Stimulated activated CD4-positive, alpha-beta T cell treated with anti-CD3 and anti-CD28 coated beads, Interleukin-4, amount 100 ng/mL, for 48 hours (primary cell): ENCODE results near the gene COX19.
"Not testable (repeated sequence)": the region's sequence is repeated elsewhere in the genome, so short reads cannot be mapped to it uniquely, and the experiment has no call there.

Experiments
- DNase-seq, 2 donors: peaks; one replicate each; pipeline ENCODE4 v3.0.0-alpha.2; 2020; ENCODE audit warnings: low read depth in 2 of 2

Gene COX19

GRCh38 chr7:960972-961371, 14.4 kb downstream of the COX19 start:
- DNase-seq, result not testable (repeated sequence)

- DNase-seq, result no peak
Measured at GRCh38 chr7:960269-960871, 15.0 kb downstream of the COX19 start.

GRCh38 chr7:959740-960139, 15.6 kb downstream of the COX19 start:
- DNase-seq, result not testable (repeated sequence)

- no peak for DNase-seq
Measured at GRCh38 chr7:959271-959670, 16.1 kb downstream of the COX19 start.

- no peak for DNase-seq
Measured at GRCh38 chr7:958221-959200, 16.8 kb downstream of the COX19 start.

- DNase-seq, result no peak
Measured at GRCh38 chr7:957418-958220, 17.7 kb downstream of the COX19 start.

- no peak for DNase-seq
Measured at GRCh38 chr7:956031-956430, 19.3 kb downstream of the COX19 start.

- peak; percentile 31 to 48 for DNase-seq
Measured at GRCh38 chr7:954330-955238, 20.8 kb downstream of the COX19 start, which contains the start of gene ADAP1. TSS of gene ADAP1 (minus strand) at chr7:954680. CDS start at chr7:954477, 203 bp downstream.

- no peak for DNase-seq
Measured at GRCh38 chr7:953547-954327, 21.6 kb downstream of the COX19 start.

GRCh38 chr7:952548-953441, 22.6 kb downstream of the COX19 start:
- no peak for DNase-seq

- no peak for DNase-seq
Measured at GRCh38 chr7:951881-952547, 23.3 kb downstream of the COX19 start.

GRCh38 chr7:949021-949934, 26.1 kb downstream of the COX19 start:
- DNase-seq, result no peak

- no peak for DNase-seq
Measured at GRCh38 chr7:947391-948210, 27.7 kb downstream of the COX19 start.

- no peak for DNase-seq
Measured at GRCh38 chr7:946256-946996, 28.9 kb downstream of the COX19 start.

- DNase-seq, result no peak
Measured at GRCh38 chr7:945556-946255, 29.6 kb downstream of the COX19 start.
